Subcutaneous adipose tissue (tissue), 4 donors: Measurements from ENCODE around the gene MCRS1. TPM values are rescaled to one million over a fixed set of nuclear protein-coding genes. Genes with fewer than 3 reads are reported as not detected.

ENCODE experiments used
- CTCF ChIP-seq: fragments of 450-650 bp; IDR thresholded peaks from one replicate; pipeline ENCODE4 v1.5.1; 2016; ENCODE audit warnings: low read depth, mild to moderate bottlenecking, control low read depth, antibody characterized with exemption, moderate library complexity
- small RNA-seq: library from RNA; depleted of rRNA; stranded (forward); fragments of <200 nt; gene quantifications from one replicate; pipeline ENCODE3, GENCODE V24; 2016
- total RNA-seq, 4 donors: library from RNA; depleted of rRNA; stranded (reverse); fragments of >200 nt; gene quantifications; one replicate each; pipeline ENCODE4 v1.1.0, GENCODE V29; 2016

Gene MCRS1
- total RNA-seq, 4 donors from 2014 or later: 28.7 to 36.1 (median 32.5) TPM

DNA sequence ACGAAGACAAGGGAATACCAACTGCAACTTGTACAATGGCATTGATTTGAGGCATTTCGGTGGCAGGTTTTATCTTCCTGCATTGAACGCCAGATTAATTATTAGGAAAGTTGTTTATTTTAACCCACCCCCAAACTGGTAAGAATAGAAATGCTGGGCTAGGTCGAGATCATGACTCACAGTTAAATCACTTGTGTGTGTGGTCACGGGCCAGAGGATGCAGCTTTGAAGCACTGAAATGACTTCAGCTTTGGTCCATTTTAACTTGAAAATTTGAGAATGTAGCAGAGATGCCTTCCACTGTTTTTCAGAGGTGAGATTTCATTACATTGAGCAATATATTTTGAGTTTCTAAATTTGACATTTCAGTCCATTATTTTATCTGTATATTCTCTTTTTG is 52.7 kb downstream of the MCRS1 start:
- TF ChIP-seq CTCF: no peak

- TF ChIP-seq CTCF: no peak
Measured at GRCh38 chr12:49512546-49512945, 55.4 kb downstream of the MCRS1 start.

DNA sequence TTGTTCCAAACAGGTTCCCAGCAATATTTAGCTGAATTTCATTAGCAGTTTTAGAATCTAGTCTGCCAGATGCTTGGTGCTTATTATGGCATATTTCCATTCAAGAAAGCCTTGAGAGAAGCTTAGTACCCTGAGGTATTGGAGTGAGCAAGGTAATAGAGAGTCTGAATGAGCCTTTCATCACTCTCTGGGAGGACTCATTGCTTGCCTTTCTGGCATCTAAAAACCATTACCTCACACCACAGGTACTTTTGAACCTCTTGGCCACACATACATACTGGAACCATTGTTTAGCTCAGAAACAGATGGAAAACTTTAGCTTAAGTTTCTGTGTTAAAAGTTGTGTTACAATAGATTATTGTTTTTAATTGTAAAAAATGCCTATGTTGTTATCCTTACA is 56.5 kb downstream of the MCRS1 start:
- TF ChIP-seq CTCF: no peak

Small RNA genes lying within 50 kb of the gene (small RNA-seq; reads per million reads assigned to genes)
- not detected for gene POLR2KP1
- not detected for gene RNU6-834P

Other genes starting within 250 kb of the MCRS1 start
- gene TROAP, start 244.9 kb downstream of the MCRS1 start, total RNA-seq: 1 to 10 TPM in 1 of 4 donors, under 1 TPM in 2, not detected in 1; 0.16 to 2.0 (median 0.88) TPM
- gene C1QL4, start 231.0 kb downstream of the MCRS1 start, total RNA-seq: not detected
- gene DNAJC22, start 221.3 kb downstream of the MCRS1 start, total RNA-seq: 1 to 10 TPM in 1 of 4 donors, not detected in 3; 1.8 TPM
- gene SPATS2, start 200.7 kb downstream of the MCRS1 start, total RNA-seq: 10 to 100 TPM; 10.1 to 19.5 (median 12.3) TPM
- gene KCNH3, start 29.1 kb downstream of the MCRS1 start, total RNA-seq: not detected
- under 1 TPM; 0.17 to 0.66 (median 0.53) TPM for gene FAM186B, start 37.5 kb upstream of the MCRS1 start, total RNA-seq
- 10 to 100 TPM in 1 of 4 donors, 1 to 10 TPM in 3; 3.4 to 10.1 (median 6.7) TPM for gene PRPF40B, start 55.4 kb upstream of the MCRS1 start, total RNA-seq
- gene FMNL3, start 139.3 kb upstream of the MCRS1 start, total RNA-seq: 10 to 100 TPM in 2 of 4 donors, 1 to 10 TPM in 2; 8.2 to 19.6 (median 14.0) TPM
- gene TMBIM6, start 173.4 kb upstream of the MCRS1 start, total RNA-seq: 100 to 1,000 TPM; 263 to 522 (median 375) TPM